ENCODE data around the gene POU6F2.

DNA sequence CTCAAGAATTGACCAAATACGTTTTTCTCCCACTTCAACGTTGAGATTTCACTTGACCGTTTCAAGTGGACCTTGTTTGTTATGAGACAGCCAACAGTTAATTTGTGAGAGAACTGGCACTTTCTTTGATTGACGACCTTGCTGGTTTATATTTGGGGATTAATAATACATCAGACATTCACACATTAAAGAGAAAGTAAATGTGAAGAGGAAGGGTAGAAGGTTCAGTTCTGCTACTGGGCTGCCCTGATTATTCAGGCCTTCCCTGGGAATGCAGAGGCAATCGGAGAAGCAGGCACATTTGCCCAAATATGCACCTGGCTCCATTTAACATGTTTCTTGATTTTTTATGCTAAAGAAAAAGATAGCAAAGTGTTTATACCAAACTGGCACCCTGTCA, 114.1 kb downstream of the POU6F2 start:
- TF ChIP-seq POLR2A (IDR thresholded peaks at IDR 0.05): no peak
- TF ChIP-seq CTCF (IDR thresholded peaks at IDR 0.05): no peak
- TF ChIP-seq EP300 (IDR thresholded peaks at IDR 0.05): no peak
- TF ChIP-seq POLR2AphosphoS5 (IDR thresholded peaks at IDR 0.05): no peak

Data from suprapubic skin (tissue), 4 donors.